HG02870 (cell line): ENCODE measurements around the gene STK32B.
"Not testable (repeated sequence)": the region's sequence is repeated elsewhere in the genome, so short reads cannot be mapped to it uniquely, and the experiment has no call there.

ENCODE experiments used
- ATAC-seq: cut with Tn5 transposase; IDR thresholded peaks from one replicate; pipeline ENCODE4 v1.9.1; 2021; ENCODE audit warnings: mild to moderate bottlenecking, moderate library complexity; ENCODE audit not compliant: unreplicated experiment

The STK32B gene

DNA sequence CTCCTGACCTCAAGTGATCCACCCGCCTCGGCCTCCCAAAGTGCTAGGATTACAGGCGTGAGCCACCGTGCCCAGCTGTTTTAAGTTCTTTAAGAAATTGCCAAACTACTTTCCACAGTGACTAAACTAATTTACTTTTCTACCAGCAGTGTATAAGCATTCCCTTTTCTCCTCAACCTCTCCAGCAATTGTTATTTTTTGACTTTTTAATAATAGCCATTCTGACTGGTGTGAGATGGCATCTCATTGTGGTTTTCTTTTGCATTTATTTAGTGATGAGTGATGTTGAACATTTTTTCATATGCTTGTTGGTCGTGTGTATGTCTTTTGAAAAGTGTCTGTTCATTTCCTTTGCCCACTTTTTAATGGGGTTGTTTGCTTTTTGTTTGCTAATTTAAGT lies 199.3 kb downstream of the STK32B start:
- not testable (repeated sequence) for ATAC-seq

DNA sequence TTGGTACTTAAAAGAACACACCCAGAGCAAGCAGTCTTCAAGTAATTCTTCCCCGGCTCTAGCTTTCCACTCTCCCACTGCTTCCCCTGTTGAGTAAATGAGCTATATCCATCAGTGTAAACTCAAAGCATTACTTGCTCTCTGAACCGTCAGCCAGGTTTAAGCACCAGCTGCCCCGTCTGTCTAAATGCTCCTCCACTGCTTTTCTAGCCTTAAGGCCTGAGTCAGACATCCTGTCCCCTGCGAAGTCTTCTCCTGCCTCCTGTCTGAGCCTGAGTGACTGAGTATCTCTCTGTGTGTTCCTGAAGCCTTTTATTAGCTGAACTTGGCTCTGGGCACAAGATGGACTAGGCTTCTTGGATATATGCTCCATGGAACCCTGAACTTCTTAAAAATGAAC lies 205.1 kb downstream of the STK32B start:
- ATAC-seq = no peak

DNA sequence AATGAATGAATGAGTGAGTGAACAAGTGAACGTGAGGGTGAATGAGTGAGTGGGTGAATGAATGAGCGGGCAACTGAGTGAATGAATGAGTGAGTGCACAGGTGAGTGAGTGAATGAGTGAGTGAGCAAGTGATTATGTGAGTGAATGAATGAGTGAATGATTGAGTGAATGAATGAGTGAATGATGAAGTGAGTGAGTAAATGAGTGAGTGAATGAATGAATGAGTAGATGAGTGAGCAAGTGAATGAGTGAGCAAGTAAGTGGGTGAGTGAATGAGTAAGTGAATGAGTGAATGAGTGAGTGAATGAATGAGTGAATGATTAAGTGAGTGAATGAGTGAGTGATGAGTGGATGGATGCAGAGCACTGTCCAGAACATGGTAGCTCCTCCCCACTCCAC lies 205.8 kb downstream of the STK32B start:
- no peak for ATAC-seq

DNA sequence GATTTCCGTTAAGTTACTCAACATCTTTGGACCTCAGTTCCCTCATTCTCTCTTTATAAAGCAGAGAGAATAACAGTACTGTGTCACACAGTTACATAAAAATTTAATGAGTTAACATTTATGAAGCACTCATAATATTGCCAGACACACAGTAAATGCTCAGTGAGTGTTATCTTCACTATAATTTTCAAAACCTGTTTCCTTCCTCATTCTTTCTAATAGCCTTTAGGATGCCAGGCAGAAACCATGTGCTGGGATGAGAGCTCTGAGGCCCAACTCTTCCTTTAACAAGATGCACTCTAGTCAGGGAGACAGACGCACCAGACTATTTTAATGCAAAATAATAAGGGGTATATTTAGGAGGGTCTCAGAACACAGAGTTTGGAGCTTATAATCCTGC lies 208.2 kb downstream of the STK32B start:
- no peak for ATAC-seq

DNA sequence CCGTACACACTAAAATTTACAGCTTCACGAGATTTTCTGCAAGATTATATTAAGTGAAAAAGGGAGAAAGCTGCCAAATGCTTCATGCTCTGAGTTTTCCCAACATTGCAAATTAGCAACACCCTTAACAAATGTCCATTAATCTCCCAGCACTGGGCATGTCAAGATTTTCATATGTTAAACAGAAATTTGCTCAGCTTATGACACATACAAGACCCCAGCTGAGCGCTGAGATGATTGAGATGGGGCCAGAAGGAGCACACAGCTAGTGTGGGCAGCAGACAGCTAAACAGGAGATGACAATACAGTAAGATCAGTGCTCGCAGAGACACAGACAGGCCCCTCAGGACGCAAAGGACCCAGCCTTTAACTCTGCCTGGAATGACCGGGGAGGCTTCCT lies 208.8 kb downstream of the STK32B start:
- no peak for ATAC-seq

DNA sequence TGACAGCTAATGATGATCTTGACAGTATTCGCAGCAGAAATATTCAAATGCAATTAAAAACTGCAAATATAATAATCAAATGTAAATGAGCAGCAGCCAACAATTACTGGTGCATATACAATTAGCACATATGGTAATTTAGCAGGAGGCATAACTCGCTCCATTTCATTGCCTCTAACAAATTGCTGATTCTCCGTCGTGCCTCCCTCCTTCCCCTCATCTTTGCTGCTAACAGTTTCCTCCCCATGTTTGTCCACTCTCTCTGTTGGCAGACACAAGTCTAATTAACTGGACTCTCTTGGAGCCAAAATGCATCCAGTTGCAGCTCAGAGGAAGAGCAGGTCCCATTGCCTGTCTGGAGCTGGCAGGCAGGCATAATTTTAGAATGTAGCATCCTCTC lies 210.6 kb downstream of the STK32B start:
- ATAC-seq = no peak

DNA sequence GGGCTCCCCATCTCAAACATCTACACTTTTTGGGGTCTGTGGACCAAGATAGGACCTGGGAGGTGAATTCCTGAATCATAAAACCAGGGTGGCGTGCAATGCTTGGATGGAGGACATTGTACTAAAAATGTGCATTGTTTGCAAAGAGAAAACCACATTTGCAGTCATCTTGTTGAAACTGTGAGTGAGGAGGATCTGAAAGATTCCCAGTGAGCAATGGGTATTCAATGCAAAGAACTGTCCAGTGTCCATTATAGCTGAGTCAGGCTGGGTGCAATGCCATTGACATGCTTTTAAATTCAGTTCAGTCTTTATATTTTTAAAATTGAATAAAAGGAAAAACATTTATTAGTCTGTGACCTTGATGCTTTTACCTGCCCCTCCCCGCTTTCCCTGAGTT lies 215.7 kb downstream of the STK32B start:
- ATAC-seq = no peak

GRCh38 chr4:5267408-5267807 lies 216.1 kb downstream of the STK32B start:
- ATAC-seq = no peak

- ATAC-seq = no peak
These were observed 225.3 kb downstream of the STK32B start for GRCh38 chr4:5276475-5277075.

- ATAC-seq = no peak
These were observed 225.8 kb downstream of the STK32B start for GRCh38 chr4:5277079-5277478.

GRCh38 chr4:5278213-5278612 lies 226.9 kb downstream of the STK32B start:
- no peak for ATAC-seq

DNA sequence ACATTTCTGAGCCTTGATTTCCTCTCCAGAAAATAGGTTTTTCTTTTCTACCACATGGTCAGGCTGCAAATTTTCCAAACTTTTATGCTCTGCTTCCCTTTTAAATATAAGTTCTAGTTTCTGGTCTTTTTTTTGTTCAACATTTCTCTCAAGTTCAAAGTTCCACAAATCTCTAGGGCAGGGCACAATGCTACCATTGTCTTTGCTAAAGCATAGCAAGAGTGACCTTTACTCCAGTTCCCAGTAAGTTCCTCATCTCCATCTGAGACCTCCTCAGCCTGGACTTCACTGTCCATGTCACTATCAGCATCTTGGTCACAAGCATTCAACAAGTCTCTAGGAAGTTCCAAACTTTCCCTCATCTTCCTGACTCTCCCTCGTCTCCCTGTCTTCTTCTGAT lies 228.8 kb downstream of the STK32B start:
- not testable (repeated sequence) for ATAC-seq

GRCh38 chr4:5280828-5281227 lies 229.5 kb downstream of the STK32B start:
- no peak for ATAC-seq

DNA sequence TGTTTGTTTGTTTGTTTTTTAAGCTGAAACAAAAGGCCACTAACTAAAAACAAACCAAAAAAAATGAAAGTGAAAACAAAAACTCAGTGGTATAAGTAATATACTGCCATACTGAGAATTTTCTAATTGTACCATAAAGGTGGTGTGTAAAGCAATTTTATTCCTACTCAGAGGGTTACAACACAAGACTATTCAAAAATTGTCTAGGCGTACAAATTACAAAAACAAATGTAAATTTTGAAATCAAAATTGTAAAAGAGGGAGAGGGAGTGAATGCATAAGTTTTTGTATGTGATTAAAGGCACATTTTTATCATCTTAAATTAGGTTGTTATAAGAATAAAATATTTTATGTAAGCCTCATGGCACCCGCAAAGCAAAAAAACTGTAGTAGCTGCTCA lies 232.6 kb downstream of the STK32B start:
- no peak for ATAC-seq

GRCh38 chr4:5284517-5284916 lies 233.2 kb downstream of the STK32B start:
- ATAC-seq = no peak

GRCh38 chr4:5292101-5292500 lies 240.8 kb downstream of the STK32B start:
- no peak for ATAC-seq

- ATAC-seq = not testable (repeated sequence)
These were observed 246.9 kb downstream of the STK32B start for GRCh38 chr4:5298000-5298787.

DNA sequence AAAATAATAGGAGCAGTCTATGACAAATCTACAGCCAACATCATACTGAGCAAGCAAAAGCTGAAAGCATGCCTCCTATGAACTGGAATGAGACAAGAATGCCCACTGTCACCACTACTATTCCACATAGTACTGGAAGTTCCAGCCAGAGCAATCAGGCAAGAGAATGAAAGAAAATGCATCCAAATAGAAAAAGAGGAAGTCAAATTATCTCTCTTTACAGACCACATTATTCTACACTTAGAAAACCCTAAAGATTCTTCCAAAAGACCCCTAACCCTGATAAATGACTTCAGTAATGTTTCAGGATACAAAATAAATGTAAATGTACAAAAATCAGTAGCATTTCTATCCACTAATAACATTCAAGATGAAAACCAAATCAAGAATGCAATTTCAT lies 249.0 kb downstream of the STK32B start:
- ATAC-seq = no peak

DNA sequence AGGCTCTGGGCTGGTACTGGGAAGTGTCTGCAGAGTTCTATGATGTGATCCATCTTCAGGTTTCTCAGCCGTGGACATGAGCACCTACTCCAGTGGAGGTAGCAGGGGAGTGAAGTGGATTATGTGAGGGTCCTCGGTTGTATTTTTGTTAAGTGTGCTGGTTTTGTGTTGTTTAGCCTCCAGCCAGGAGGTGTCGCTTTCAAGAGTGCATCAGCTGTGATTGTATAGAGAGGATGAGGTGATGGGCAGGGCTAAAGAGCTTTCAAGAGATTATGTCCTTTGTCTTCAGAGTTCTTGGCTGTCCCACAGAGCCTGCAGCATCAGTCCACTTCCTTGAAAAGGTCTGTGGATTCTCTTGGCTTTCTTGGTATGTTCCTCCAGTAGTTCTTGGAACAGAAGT lies 256.6 kb downstream of the STK32B start:
- ATAC-seq = no peak

DNA sequence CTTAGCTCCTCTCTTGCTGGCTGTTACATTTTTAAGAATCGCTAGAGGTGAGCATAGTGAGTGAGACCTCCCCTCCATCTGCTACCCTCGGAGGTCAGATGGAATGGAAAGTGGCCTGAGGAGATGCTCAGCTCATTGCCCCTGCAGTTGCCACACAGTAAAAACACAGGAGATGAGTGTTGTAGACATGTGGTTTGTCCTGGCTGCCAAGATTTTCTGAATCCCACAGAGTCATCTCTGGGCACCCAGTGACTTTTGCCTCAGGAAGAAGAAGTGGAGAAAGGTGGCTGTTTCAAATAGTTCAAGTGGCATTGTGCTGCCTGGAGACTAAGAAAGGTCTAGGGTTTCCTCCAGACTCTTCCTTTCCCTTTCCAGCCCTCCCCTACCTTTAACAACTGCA lies 271.0 kb downstream of the STK32B start:
- no peak for ATAC-seq

DNA sequence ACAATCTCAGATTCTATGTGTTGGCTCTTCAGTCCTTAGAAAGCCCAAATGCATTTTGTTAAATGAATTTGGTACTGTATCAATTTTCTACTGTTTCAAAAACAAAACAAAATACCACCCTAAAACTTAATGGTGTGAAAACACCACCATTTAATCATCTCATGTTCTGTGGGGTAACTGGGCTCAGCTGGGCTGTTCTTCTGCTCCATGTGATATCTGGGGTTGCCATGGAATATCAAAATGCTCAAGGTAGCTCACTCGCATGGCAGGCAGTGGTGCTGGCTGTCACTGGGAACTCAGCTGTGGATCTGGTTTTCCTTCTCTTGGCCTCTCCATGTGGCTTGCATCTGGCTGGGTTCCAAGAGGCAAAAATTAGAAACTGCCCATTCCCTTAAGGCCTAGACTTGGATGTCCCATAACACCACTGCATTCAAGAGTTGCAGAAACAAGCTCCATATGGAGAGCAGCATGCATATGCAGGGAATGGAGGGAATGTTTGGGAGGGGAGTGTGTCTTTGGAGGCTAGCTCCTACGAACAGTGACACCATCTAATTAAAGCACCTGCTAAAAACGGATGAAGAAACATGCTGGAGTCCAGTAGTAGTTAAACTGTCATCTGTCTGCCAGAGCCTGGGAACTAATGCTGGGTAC lies 279.2 kb downstream of the STK32B start:
- ATAC-seq = no peak

- ATAC-seq = no peak
These were observed 286.5 kb downstream of the STK32B start for GRCh38 chr4:5337731-5338130.
